ENCODE measurements around the gene MRGPRX3. TPM values are rescaled to one million over a fixed set of nuclear protein-coding genes. Genes with fewer than 3 reads are reported as not detected.

The MRGPRX3 gene
- total and polyA plus RNA-seq, 3 experiments from 2014 or later, result not detected

DNA sequence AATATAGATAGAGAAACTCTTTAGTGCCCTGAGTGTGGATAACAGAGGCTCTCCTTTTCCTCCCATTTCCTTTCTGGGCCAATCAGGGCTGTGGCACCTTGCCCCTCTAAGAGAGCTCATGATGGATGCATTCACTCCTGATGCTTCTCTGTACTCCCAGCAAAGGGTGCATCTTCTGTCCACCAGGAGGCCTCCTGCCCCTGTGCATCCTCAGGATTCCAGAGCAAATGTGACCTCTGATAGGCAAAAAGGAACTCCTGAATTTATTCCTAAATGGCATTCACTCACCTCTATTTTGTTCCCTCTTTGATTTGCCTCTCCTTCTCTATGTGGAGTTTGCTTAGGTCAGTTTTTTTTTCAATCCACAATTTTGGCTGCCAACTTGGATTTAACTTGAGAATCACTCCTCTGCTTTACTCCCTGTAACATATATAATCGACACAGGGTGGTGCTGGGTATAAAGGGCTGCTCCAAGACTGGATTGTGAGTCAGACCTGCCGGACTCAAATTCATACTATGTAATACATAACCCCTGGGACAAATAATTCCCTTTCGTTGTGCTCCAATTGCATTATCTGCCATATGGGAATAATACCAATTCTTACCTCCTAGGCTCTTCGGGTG, 39.1 kb downstream of the MRGPRX3 start:
- CTCF ChIA-PET, result no interaction called here
- no peak overlapping the region for H3K4me3 Mint-ChIP-seq
- no peak for DNase-seq
- POLR2A ChIA-PET, result no interaction called here
- peaks cover 13 to 50% of the 10 kb centered on the region in 2 donors for H3K27me3 Mint-ChIP-seq
- no peaks in the 10 kb centered on the region for H3K36me3 Mint-ChIP-seq
- no peaks in the 10 kb centered on the region for H3K4me1 Mint-ChIP-seq
- Histone ChIP-seq H3K27me3 (ENCODE audit: insufficient read depth, low read length, poor library complexity, severe bottlenecking) (no peaks in the 10 kb centered on the region), H3K4me3 (ENCODE audit: low read length) (no peak overlapping the region), H3K27ac (ENCODE audit: low read depth, low read length) (no peak overlapping the region), H3K4me1 (ENCODE audit: insufficient read depth, low read length) (no peaks in the 10 kb centered on the region), H3K36me3 (ENCODE audit: insufficient read depth, low read length) (no peaks in the 10 kb centered on the region), H3K9me3 (ENCODE audit: low read length) (no peaks in the 10 kb centered on the region)
- H3K9me3 Mint-ChIP-seq, result peaks cover 0 to 8% (median 0%) of the 10 kb centered on the region in 5 donors
- no peak overlapping the region for H3K27ac Mint-ChIP-seq

DNA sequence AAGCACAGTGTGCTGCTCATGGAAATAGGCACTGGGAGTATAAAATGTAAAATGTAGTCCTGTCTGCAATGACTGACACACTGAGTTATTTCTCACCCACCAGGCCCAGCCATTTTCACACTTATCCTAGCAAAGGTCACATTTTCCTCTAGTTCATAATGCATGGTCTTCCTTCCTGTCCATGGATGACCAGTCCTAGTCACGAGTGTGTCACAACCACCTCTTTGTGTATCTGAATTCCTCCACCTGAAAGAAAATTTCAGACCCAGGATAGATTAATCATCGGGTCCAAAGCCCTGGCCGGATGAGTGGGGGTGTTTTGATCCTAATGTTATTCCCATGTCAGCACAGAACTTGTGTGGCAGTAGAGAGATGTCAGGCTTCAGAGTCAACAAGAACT, 40.3 kb downstream of the MRGPRX3 start, which contains the start of gene MRGPRX4:
TSS of gene MRGPRX4 (plus strand) at position 172 of the 400 bp plus-strand sequence. CDS start 420 bp downstream, outside the sequence.
- Mint-ChIP-seq H3K9me3 (no peaks in the 10 kb centered on the region), H3K27ac (no peak within 1 kb of the TSS), H3K4me1 (no peaks in the 10 kb centered on the region), H3K36me3 (no peaks in the 10 kb centered on the region), H3K4me3 (no peak within 1 kb of the TSS), H3K27me3 (peaks cover 19 to 57% of the 10 kb centered on the region in 2 donors)
- Histone ChIP-seq H3K36me3 (ENCODE audit: insufficient read depth, low read length) (no peaks in the 10 kb centered on the region), H3K9me3 (ENCODE audit: low read length) (no peaks in the 10 kb centered on the region), H3K27me3 (ENCODE audit: insufficient read depth, low read length, poor library complexity, severe bottlenecking) (no peaks in the 10 kb centered on the region), H3K4me1 (ENCODE audit: insufficient read depth, low read length) (no peaks in the 10 kb centered on the region), H3K4me3 (ENCODE audit: low read length) (no peak within 1 kb of the TSS), H3K27ac (ENCODE audit: low read depth, low read length) (no peak within 1 kb of the TSS)
- no peak for DNase-seq
- CTCF ChIA-PET, result no interaction called here
- POLR2A ChIA-PET, result no interaction called here

DNA sequence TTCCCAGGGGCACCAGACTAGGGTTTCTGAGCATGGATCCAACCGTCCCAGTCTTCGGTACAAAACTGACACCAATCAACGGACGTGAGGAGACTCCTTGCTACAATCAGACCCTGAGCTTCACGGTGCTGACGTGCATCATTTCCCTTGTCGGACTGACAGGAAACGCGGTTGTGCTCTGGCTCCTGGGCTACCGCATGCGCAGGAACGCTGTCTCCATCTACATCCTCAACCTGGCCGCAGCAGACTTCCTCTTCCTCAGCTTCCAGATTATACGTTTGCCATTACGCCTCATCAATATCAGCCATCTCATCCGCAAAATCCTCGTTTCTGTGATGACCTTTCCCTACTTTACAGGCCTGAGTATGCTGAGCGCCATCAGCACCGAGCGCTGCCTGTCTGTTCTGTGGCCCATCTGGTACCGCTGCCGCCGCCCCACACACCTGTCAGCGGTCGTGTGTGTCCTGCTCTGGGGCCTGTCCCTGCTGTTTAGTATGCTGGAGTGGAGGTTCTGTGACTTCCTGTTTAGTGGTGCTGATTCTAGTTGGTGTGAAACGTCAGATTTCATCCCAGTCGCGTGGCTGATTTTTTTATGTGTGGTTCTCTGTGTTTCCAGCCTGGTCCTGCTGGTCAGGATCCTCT, 41.0 kb downstream of the MRGPRX3 start:
- DNase-seq, result no peak
- Mint-ChIP-seq H3K9me3 (no peaks in the 10 kb centered on the region), H3K4me3 (no peak overlapping the region), H3K36me3 (no peaks in the 10 kb centered on the region), H3K27ac (no peak overlapping the region), H3K4me1 (no peaks in the 10 kb centered on the region), H3K27me3 (peaks cover 20 to 62% of the 10 kb centered on the region in 2 donors)
- Histone ChIP-seq H3K4me1 (ENCODE audit: insufficient read depth, low read length) (no peaks in the 10 kb centered on the region), H3K27ac (ENCODE audit: low read depth, low read length) (no peak overlapping the region), H3K4me3 (ENCODE audit: low read length) (no peak overlapping the region), H3K27me3 (ENCODE audit: insufficient read depth, low read length, poor library complexity, severe bottlenecking) (no peaks in the 10 kb centered on the region), H3K36me3 (ENCODE audit: insufficient read depth, low read length) (no peaks in the 10 kb centered on the region), H3K9me3 (ENCODE audit: low read length) (no peaks in the 10 kb centered on the region)
- POLR2A ChIA-PET, result no interaction called here
- CTCF ChIA-PET, result no interaction called here

Other genes starting within 250 kb of the MRGPRX3 start
- 10 to 100 TPM; 30.0 to 34.5 TPM for gene SERGEF, start 119.5 kb upstream of the MRGPRX3 start, total RNA-seq
- gene SERGEF, start 119.5 kb upstream of the MRGPRX3 start, polyA plus RNA-seq, result 69.3 TPM
- under 1 TPM; 0.20 to 0.53 TPM for gene TPH1, start 86.3 kb upstream of the MRGPRX3 start, total RNA-seq
- 0.03 TPM for gene TPH1, start 86.3 kb upstream of the MRGPRX3 start, polyA plus RNA-seq
- 10 to 100 TPM; 42.3 to 46.5 TPM for gene SAAL1, start 26.5 kb upstream of the MRGPRX3 start, total RNA-seq
- gene SAAL1, start 26.5 kb upstream of the MRGPRX3 start, polyA plus RNA-seq, result 13.3 TPM
- gene MRGPRX4, start 40.3 kb downstream of the MRGPRX3 start, total RNA-seq, result not detected
- gene MRGPRX4, start 40.3 kb downstream of the MRGPRX3 start, polyA plus RNA-seq, result not detected
- not detected for gene SAA4, start 104.2 kb downstream of the MRGPRX3 start, total RNA-seq
- not detected for gene SAA4, start 104.2 kb downstream of the MRGPRX3 start, polyA plus RNA-seq
- not detected for gene SAA2, start 116.1 kb downstream of the MRGPRX3 start, total RNA-seq
- not detected for gene SAA2, start 116.1 kb downstream of the MRGPRX3 start, polyA plus RNA-seq
- gene SAA1, start 133.7 kb downstream of the MRGPRX3 start, total RNA-seq, result not detected
- not detected for gene SAA1, start 133.7 kb downstream of the MRGPRX3 start, polyA plus RNA-seq
- 10 to 100 TPM; 18.5 to 19.4 TPM for gene HPS5, start 189.6 kb downstream of the MRGPRX3 start, total RNA-seq
- gene HPS5, start 189.6 kb downstream of the MRGPRX3 start, polyA plus RNA-seq, result 13.8 TPM
- gene GTF2H1, start 190.0 kb downstream of the MRGPRX3 start, total RNA-seq, result 10 to 100 TPM; 60.3 to 62.0 TPM
- 37.4 TPM for gene GTF2H1, start 190.0 kb downstream of the MRGPRX3 start, polyA plus RNA-seq

All from CD8-positive, alpha-beta memory T cell (primary cell).